Psoas muscle (tissue), 8 donors: Measurements from ENCODE around the gene PFKFB1. TPM values are rescaled to one million over a fixed set of nuclear protein-coding genes. Genes with fewer than 3 reads are reported as not detected.
A peak's percentile ranks its signal among the peaks of the same experiment; 100 is the strongest.
"Not testable (repeated sequence)": the region's sequence is repeated elsewhere in the genome, so short reads cannot be mapped to it uniquely, and the experiment has no call there.

Experiments used
- ATAC-seq, 4 donors: fragments of 200-7000 bp; cut with Tn5 transposase; one replicate each; pipeline ENCODE4 v1.9.1; 2020; ENCODE audit warnings: moderate library complexity in 3 of 4, mild to moderate bottlenecking in 2 of 4
- DNase-seq, 2 donors: peaks; one replicate each; pipeline ENCODE4 v3.0.0-alpha.2; 2020
- H3K27ac ChIP-seq: fragments of 200-600 bp; one replicate; pipeline ENCODE4 v1.8.0; 2022
- H3K27me3 ChIP-seq, 3 donors: fragments of 200-600 bp in 1 of 3; one replicate each; pipeline versions ENCODE4 v1.6.1 to v1.8.0; 2013 to 2022; ENCODE audit warnings: low read length in 2 of 3, mild to moderate bottlenecking in 2 of 3, moderate library complexity in 1 of 3; ENCODE audit not compliant: insufficient read depth in 3 of 3
- H3K36me3 ChIP-seq, 2 donors: fragments of 200-600 bp in 1 of 2; one replicate each; pipeline versions ENCODE4 v1.6.1 to v1.8.0; 2013 to 2022; ENCODE audit warnings: low read depth in 1 of 2, mild to moderate bottlenecking in 1 of 2, moderate library complexity in 1 of 2; ENCODE audit not compliant: insufficient read depth in 1 of 2
- H3K4me1 ChIP-seq: fragments of 200-600 bp; one replicate; pipeline ENCODE4 v1.8.0; 2022
- H3K4me3 ChIP-seq: fragments of 200-600 bp; one replicate; pipeline ENCODE4 v1.8.0; 2022; ENCODE audit warnings: mild to moderate bottlenecking
- H3K9me3 ChIP-seq: fragments of 200-600 bp; one replicate; pipeline ENCODE4 v1.8.0; 2022
- WGBS, 3 donors: extraction: QIAGEN DNeasy Blood & Tissue Kit; methylation state at CpG; one replicate each; pipeline versions ENCODE4 v1.1.6 to v1.1.7; 2013; 5-methylcytosine and 5-hydroxymethylcytosine counted together
- intact Hi-C, 2 donors: fragments of 100-400 bp; cut with DNase I; formaldehyde crosslinking; loops; one replicate each; pipeline versions ENCODE4 v1.11.0 to v1.14.2; 2022
- polyA plus RNA-seq, 3 donors: library from polyadenylated mRNA; stranded (reverse); fragments of 200-250 nt; gene quantifications; one replicate each; pipeline ENCODE4 v1.2.3, GENCODE V29; 2013
- total RNA-seq, 4 donors: library from RNA; stranded (reverse); fragmentation: NEBNext Ultra II Directional in 2 of 4; extraction: Animal tissue kit (Norgen Biotek cat#: 25700) in 2 of 4; gene quantifications; one replicate each; pipeline versions ENCODE4 v1.2.1 to v1.2.4, GENCODE V29; 2021 to 2023
- TF ChIP-seq, protein P1 (sequence below): fragments of 200-600 bp; IDR thresholded peaks from one replicate; pipeline ENCODE4 v1.8.0; 2022; ENCODE audit warnings: antibody characterized with exemption
- donor health status: healthy with polysubstance abuse.
- donor health status: DM: no; HTN: no; CAD: no; lungs with moderate emphysema.
- donor health status: Bipolar disorder and iron deficiency.
- donor health status: healthy.
- donor health status: DM: yes; HTN: yes; CAD: no.
- donor health status: DM: no; HTN: no; CAD: no.
- donor health status: DM: no; HTN: no; CAD: no.
- donor health status: DM: yes; HTN: yes; CAD: no.

PFKFB1 gene
- total and polyA plus RNA-seq, 7 donors = 1.4 to 21.8 (median 15.9) TPM

DNA sequence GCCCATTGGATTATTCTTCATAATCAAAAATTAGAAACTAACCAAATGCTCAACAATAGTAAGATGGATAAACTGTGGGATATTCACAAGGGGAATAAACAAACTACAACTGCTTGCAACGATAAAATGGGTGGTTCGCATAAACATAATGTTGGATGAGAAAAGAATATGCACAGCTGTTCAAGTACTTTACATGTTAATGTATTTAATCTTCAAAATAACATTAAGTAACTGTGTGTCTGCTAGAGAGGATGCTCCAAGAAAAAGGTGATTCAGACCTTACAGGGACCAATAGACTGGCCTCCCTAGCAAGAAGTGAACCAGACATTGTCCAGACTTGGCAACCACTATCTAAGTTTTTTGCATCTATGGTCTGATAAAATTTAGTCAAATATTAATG, 2.3 kb downstream of the PFKFB1 start:
- ATAC-seq (no peak), DNase-seq (no peak)
- 46 to 71% (median 70%) methylated on average over 2 of the region's 2 CpGs for WGBS, 3 donors
- TF ChIP-seq, protein P1, sequence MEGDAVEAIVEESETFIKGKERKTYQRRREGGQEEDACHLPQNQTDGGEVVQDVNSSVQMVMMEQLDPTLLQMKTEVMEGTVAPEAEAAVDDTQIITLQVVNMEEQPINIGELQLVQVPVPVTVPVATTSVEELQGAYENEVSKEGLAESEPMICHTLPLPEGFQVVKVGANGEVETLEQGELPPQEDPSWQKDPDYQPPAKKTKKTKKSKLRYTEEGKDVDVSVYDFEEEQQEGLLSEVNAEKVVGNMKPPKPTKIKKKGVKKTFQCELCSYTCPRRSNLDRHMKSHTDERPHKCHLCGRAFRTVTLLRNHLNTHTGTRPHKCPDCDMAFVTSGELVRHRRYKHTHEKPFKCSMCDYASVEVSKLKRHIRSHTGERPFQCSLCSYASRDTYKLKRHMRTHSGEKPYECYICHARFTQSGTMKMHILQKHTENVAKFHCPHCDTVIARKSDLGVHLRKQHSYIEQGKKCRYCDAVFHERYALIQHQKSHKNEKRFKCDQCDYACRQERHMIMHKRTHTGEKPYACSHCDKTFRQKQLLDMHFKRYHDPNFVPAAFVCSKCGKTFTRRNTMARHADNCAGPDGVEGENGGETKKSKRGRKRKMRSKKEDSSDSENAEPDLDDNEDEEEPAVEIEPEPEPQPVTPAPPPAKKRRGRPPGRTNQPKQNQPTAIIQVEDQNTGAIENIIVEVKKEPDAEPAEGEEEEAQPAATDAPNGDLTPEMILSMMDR = no peak
- H3K4me3 ChIP-seq = peak overlapping the region; percentile 46
- H3K27me3 ChIP-seq = peaks cover 0 to 3% (median 0%) of the 10 kb centered on the region in 3 donors
- peaks cover 5% of the 10 kb centered on the region for H3K9me3 ChIP-seq
- H3K4me1 ChIP-seq = no peaks in the 10 kb centered on the region
- intact Hi-C loops = loop anchor here in 1 of 2 donors (10.0 kb wide), 1 partner anchor 1307 kb away; the partner anchor contains the start of gene HUWE1
- H3K36me3 ChIP-seq = no peaks in the 10 kb centered on the region
- peak overlapping the region; percentile 90 for H3K27ac ChIP-seq

DNA sequence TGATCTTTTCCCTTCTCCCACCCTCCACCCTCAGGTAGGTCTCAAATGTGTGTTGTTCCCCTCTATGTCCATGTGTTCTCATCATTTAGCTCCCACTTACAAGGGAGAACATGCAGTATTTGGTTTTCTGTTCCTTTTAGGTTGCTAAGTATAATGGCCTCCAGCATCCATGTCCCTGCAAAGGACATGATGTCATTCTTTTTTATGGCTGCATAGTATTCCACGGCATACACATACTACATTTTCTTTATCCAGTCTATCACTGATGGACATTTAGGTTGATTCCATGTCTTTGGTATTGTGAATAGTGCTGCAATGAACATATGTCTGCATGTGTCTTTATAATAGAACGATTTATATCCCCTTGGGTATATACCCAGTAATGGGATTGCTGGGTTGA, 10.7 kb downstream of the PFKFB1 start:
- 81 to 92% (median 87%) methylated on average over 2 of the region's 2 CpGs for WGBS, 3 donors
- H3K9me3 ChIP-seq, intact Hi-C loops, H3K27ac ChIP-seq, H3K36me3 ChIP-seq, H3K27me3 ChIP-seq, DNase-seq, ATAC-seq, H3K4me3 ChIP-seq, H3K4me1 ChIP-seq: not testable (repeated sequence)

DNA sequence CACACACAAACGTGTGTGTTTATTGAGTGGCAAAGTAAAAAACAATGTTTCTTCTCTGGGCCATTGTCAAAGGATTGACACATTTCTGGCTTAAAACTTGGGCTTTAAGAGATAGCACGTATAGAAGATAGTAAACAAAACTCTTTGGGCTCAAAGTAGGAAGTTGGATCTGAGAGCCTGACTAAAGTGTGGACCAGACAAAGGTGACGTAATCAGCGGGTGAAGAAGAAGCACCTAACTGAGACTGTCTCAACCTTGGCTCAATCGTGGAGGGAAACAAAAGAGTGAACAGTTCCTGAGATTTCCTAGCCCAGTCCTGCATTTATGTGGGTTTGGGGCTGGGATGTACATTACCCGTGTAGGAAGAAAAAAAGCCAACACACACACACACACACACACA, 13.7 kb downstream of the PFKFB1 start:
- Histone ChIP-seq H3K27me3 (no peaks in the 10 kb centered on the region), H3K27ac (no peak overlapping the region), H3K9me3 (no peaks in the 10 kb centered on the region), H3K36me3 (no peaks in the 10 kb centered on the region), H3K4me1 (peaks cover 8% of the 10 kb centered on the region), H3K4me3 (no peak overlapping the region)
- ATAC-seq (peak in 1 of 4 donors; percentile 43), DNase-seq (no peak)
- TF ChIP-seq, protein P1 = no peak
- 60 to 86% (median 65%) methylated on average over 6 of the region's 6 CpGs for WGBS, 3 donors
- intact Hi-C loops = no loop called here

DNA sequence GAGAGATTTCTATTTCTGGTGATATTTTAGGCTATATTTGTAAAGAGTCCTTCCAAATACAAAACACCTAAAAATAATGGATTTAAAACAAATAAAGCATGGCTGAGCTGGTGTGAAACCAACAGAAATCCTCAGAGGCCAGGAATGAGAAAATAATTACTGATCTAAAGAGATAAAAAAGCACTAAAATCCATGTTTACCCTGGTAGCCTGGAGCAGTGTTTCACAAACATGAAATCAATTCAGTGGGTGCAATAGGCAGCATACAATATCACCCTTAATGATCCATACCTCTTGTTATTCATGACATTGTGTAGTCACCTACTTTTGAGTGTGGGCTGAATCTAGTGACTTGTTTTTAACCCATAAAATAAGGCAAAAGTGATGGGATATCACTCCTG, 14.6 kb downstream of the PFKFB1 start:
- DNase-seq = no peak
- H3K27ac ChIP-seq = peak overlapping the region; percentile 19
- H3K9me3 ChIP-seq = peaks cover 1% of the 10 kb centered on the region
- no peak overlapping the region for H3K4me3 ChIP-seq
- ATAC-seq = no peak
- no peaks in the 10 kb centered on the region for H3K36me3 ChIP-seq
- TF ChIP-seq, protein P1 = no peak
- intact Hi-C loops = no loop called here
- peaks cover 8% of the 10 kb centered on the region for H3K4me1 ChIP-seq
- H3K27me3 ChIP-seq = peaks cover 0 to 8% (median 0%) of the 10 kb centered on the region in 3 donors

DNA sequence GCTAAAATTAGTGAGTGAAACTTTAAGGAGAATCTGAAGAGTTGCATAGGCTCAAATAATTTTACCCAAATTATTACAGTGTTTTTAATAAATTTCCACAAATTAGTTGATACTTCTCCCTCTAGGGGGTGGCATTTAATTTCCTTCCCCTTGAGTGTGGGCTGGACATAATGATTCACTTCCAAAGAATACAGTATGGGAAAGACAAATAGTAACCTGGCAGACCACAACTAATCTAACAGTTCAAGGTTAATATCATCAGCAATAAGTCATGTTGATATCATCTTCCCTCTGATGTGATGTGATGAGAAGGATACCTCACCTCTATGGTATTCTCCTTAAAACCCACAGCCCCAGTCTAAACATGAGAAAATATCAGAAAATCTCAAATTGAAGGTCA, 15.5 kb downstream of the PFKFB1 start:
- H3K27ac ChIP-seq = peak overlapping the region; percentile 19
- peaks cover 0 to 13% (median 0%) of the 10 kb centered on the region in 3 donors for H3K27me3 ChIP-seq
- peaks cover 8% of the 10 kb centered on the region for H3K9me3 ChIP-seq
- no peak for DNase-seq
- TF ChIP-seq, protein P1 = no peak
- ATAC-seq = peak in 3 of 4 donors; percentile 44 to 53 (median 44)
- no peaks in the 10 kb centered on the region for H3K36me3 ChIP-seq
- peaks cover 8% of the 10 kb centered on the region for H3K4me1 ChIP-seq
- no peak overlapping the region for H3K4me3 ChIP-seq
- intact Hi-C loops = no loop called here
